DMS79 treated with DMSO at 0.1 percent for 48 hours (cell line): ENCODE data around the gene TRPM3.

Experiments
- DNase-seq: peaks from one replicate; lab custom pipeline; 2025; lab: John Stamatoyannopoulos, UW

TRPM3 gene

GRCh38 chr9:71097671-71098070 lies 23.8 kb downstream of the TRPM3 start:
- DNase-seq, result no peak

DNA sequence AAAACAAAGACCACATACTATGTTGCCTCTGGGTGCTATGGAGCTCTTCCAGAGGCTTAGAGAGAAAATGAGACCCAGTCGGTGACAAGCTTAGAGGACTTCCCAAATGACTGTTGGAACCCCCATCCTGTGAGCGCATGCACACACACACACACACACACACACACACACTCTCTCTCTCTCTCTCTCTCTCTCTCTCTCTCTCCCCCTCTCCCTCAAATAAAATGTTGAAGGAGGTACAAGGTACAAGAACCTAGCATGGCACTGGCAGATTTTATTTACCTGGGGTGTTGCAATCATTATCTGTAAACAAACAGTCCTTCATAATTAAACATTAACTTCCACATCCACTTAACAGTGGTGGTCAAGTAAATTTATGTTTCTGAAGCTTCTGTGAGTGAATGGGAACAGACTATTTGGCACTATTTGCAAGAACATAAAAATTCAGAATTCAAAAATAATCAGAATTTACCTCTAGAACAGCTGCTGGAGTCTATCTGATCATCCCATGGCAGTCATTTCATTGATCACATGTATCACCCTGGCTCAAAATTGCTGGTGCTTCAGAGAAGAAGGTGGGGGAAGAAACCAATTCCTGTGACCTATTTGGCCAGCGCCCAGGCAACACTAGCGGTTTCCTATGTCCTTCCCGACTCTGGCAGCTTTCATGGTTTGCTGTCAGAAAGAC lies 24.9 kb downstream of the TRPM3 start:
- DNase-seq, result no peak

GRCh38 chr9:71094708-71095251 lies 26.6 kb downstream of the TRPM3 start:
- DNase-seq, result no peak

- DNase-seq, result no peak
These were observed 30.5 kb downstream of the TRPM3 start for GRCh38 chr9:71090896-71091295.

- DNase-seq, result no peak
These were observed 42.0 kb downstream of the TRPM3 start for GRCh38 chr9:71079451-71079850.

- no peak for DNase-seq
These were observed 45.3 kb downstream of the TRPM3 start for GRCh38 chr9:71076096-71076495.

GRCh38 chr9:71073494-71073893 lies 47.9 kb downstream of the TRPM3 start:
- no peak for DNase-seq

- DNase-seq, result no peak
These were observed 48.8 kb downstream of the TRPM3 start for GRCh38 chr9:71072587-71072986.

GRCh38 chr9:71071633-71072032 lies 49.8 kb downstream of the TRPM3 start:
- DNase-seq, result no peak

GRCh38 chr9:71058660-71059059 lies 62.8 kb downstream of the TRPM3 start:
- DNase-seq, result no peak

- no peak for DNase-seq
These were observed 69.1 kb downstream of the TRPM3 start for GRCh38 chr9:71052287-71052686.

GRCh38 chr9:71048280-71048679 lies 73.1 kb downstream of the TRPM3 start:
- DNase-seq, result no peak

DNA sequence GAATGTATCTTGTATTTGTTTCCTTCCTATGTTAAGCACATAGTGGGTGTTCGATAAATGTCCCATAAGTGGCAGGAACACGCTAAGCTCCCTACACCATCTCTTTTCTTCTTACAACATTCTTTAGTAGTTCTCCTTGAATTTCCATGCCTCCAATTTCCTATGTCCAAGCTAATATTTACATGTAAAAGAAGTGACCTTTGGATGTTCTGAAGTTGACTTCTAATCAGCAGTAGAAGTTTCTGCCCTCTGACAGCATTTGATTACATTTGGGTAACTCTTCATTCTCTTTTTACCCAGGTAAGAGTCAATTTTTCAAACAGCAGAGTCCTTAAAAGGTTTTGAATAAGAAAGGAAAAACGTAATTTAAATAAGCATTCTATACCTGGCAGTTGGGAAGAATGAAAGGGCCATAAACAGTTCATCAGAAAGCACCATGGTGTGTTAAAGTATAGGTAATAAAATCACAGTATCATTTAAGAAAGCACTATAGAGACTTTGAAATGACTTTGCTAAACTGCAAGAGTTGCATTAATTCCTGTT lies 78.9 kb downstream of the TRPM3 start:
- DNase-seq, result no peak

DNA sequence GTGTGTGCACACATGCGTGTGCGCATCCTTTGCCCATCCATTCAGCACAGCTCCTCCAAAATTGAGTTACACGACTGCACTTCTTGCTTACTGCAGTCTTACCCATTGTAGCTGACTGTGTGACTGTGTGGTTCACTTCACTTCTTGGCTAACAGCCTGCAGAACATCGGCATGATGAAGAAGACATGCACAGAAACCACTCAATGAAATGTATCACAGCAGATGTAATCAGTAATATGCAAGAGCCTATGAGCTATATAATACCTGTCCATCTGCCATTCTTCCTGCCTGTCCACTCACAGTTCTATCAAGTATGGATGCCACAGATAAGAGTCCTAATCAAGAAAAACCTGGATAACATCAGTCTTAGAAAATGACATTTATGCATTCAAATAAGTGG lies 83.9 kb downstream of the TRPM3 start:
- DNase-seq, result no peak

- peak; percentile 39 for DNase-seq
These were observed 84.9 kb downstream of the TRPM3 start for GRCh38 chr9:71036501-71036900.

GRCh38 chr9:71032779-71033178 lies 88.6 kb downstream of the TRPM3 start:
- no peak for DNase-seq

GRCh38 chr9:71025728-71026127 lies 95.7 kb downstream of the TRPM3 start:
- no peak for DNase-seq

DNA sequence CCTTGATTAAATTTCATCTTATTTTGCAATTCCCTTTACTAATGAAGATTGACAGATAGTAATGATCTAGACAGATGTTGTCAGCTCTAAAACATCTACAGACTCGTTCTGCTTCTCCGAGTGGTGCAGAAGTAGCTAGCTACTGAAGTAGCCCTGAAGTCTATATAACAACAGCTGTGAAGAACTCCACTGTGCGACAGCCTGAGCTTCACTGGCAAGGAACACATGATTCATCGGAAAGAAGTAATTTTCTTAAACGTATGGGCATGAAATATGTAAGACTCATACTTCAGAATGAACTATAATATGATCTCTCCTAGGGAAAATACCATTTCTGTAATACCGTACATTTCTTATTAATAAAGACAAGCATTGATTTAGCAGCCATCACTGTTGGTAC lies 96.2 kb downstream of the TRPM3 start:
- no peak for DNase-seq

DNA sequence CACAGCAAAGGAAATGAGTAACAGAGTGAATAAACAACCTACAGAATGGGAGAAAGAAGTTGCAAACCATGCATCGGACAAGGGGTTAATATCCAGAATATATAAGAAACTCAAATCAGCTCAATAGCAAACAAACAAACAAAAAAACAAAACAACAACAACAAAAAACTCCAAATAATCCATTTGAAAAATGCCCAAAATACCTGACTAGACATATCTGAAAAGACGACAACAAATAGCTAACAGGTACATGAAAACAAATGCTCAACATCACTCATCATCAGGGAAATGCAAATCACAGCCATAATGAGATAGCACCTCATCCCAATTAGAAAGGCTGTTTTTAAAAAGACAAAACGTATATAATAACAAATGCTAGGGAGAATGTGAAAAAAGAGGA lies 111.2 kb downstream of the TRPM3 start:
- no peak for DNase-seq

DNA sequence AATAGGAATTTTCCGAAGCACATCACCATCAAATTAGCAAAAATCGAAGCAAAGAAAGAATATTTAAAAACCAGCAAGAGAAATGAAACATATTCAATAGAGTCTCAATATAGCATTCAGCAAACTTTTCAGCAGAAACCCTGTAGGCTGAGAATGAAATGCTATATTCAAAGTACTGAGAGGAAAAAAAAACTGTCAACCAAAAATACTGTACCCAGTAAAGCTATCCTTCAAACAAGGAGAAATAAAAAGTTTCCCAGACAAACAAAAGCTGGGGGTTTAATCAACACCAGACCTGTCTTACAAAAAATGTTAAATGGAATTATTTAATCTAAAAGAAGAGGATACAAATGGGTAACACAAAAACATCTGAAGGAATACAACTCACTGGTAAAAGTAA lies 116.0 kb downstream of the TRPM3 start:
- DNase-seq, result no peak

DNA sequence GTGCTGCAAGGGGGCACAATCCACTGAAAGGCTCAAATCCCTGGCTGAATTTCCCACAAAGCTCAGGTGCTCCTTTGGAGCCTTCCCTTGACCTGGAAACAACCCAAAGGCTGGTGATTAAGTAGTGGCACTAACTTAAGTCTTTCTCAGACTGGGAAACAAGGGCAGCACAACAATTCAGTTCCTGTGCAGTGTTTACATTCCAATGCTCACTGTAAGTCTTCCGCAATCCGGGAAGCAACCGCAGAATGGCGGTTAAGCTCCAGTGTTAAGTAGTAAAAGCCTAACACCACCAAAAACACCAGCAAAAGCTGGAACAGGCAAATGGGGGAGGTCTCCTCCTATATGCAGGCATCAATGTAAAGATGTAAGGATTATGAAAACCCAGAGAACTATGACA lies 117.2 kb downstream of the TRPM3 start:
- DNase-seq, result no peak

DNA sequence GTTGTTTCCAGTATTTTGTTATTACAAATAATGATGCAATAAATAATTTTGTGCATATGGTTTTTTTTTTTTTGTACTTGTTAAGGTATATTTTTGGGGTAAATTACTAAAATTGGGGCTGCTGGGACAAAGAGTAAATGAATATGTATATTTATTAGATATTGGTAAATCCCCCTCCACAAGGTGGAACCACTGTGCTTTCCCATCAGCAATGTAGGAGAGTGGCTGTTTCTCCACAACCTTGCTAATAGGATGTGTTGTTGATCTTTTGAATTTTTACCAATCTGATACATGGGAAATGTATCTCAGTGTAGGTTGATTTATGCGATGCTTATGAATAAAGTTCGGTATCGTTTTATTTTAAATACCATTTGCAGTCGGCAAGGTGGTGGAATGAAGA lies 118.1 kb downstream of the TRPM3 start:
- DNase-seq, result no peak

DNA sequence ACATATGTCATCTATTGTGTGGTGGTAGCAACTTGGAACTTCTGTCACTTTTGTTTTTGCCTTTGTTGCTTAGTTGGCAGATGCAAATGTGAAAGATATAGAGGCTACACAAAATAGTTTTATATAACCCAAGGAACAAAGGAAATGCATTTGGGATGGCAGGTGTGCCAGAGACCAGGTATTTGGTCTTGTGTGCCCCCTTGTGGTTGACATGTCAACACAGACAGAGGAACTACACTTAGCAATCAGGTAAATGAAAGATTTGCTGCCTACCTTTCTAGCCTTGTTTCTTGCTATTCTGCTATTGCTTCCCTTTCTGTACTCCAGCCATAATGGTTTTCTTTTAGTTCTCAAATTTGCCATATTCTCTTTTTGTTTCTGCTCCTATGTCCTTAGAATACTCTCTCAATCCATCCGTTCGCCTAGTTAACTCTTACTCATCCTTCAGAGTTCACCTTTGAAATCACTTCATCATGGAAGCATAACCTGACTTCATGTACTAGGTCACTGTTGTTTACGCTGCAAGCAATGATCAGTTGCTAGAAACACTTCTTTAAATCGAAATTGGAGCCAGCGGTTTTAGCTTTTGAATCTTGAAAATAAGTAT lies 119.5 kb downstream of the TRPM3 start:
- no peak for DNase-seq

GRCh38 chr9:70998962-70999361 lies 122.5 kb downstream of the TRPM3 start:
- no peak for DNase-seq
